AG20443 (cell line): ENCODE data around the gene MYBPC3.
A peak's percentile ranks its signal among the peaks of the same experiment; 100 is the strongest.

Source experiments
- DNase-seq: peaks from one replicate; pipeline ENCODE4 v3.0.0; 2012; ENCODE audit warnings: low spot score, mixed read lengths

The MYBPC3 gene

GRCh38 chr11:47352556-47352955 lies at the start of gene MYBPC3:
Gene MYBPC3, minus strand, starts transcription at chr11:47352702. Its CDS starts 55 bp downstream, at chr11:47352647.
- no peak for DNase-seq

- peak; percentile 16 for DNase-seq
These were observed 48.3 kb upstream of the MYBPC3 start for GRCh38 chr11:47400768-47401279.

DNA sequence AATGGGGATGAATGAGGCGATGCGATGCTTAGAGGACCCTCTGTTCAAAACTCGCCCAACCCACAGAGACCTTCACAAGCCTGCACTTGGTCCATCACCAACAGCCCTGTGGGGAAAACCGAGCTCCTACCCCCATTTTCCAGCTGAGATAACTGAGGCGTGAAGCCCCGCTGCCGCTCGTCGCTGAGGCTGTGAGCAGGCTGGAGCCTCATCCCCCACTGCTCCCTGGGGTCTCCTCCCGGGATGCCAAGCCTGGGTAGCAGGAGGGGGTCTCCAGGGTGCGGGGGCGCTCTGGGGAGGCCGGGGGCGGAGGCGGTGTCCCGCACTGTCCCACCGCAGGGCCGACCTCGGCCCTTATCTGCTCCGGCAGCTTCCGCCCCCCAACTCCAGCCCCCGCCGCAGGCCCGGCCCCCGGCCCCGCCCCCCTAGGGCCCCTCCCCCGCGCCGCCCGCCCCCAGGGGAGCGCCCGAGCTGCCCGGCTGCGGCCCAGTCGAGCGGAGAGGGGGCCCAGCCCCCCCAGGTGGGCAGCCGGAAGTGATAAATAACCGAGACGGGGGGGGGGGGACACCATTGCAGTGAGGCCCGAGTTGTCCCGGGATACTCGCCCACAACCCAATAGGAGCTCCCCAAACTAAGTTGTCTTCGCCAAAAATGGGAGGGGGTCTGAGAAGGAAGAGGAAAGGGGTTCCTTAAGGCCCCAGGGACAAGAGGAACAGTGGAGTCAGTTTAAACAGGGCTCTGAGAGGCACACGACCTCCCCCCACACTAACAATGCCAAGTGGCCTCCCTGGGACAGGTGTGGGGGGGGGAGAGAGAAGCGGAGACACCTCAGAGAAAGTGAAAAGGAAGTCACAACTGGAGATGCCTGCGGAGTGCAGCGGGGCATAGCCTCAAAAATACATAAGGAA lies 47.6 kb upstream of the MYBPC3 start:
- peak; percentile 53 for DNase-seq

- no peak for DNase-seq
These were observed 46.0 kb upstream of the MYBPC3 start for GRCh38 chr11:47398551-47398950.

DNA sequence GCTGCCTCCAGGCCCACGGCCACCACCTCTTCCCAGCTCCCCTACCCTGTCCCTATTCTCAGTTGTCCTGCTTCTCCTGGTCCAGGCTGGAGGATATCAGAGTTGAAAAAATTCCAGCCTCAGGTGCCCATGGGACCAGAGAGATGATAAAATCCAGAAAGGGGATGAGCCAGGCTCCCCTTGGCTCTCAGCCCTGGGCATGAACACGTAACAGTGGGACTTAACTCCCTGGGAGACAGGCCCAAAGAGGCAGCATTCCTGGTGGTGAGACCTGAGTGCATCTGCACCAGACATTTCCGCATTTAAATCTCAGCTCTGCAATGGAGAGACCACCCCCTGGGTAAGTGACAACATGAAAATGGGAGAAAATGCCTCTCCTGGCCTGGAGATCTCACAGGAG lies 45.5 kb upstream of the MYBPC3 start:
- DNase-seq, result no peak

DNA sequence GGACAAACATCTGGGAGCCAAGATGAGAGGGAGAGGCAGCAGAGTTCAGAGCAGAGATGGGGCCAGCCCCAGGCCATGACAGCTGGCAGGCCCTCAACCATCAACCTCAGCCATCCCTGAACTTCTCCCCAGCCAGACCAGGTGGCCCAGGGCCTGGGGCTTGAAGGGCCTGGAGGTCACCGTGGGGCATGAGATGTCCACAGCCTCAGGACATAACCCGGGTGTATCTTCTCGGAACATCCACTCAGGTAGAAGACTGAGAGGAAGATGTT lies 43.5 kb upstream of the MYBPC3 start:
- DNase-seq, result no peak

- no peak for DNase-seq
These were observed 42.9 kb upstream of the MYBPC3 start for GRCh38 chr11:47395223-47396048.

DNA sequence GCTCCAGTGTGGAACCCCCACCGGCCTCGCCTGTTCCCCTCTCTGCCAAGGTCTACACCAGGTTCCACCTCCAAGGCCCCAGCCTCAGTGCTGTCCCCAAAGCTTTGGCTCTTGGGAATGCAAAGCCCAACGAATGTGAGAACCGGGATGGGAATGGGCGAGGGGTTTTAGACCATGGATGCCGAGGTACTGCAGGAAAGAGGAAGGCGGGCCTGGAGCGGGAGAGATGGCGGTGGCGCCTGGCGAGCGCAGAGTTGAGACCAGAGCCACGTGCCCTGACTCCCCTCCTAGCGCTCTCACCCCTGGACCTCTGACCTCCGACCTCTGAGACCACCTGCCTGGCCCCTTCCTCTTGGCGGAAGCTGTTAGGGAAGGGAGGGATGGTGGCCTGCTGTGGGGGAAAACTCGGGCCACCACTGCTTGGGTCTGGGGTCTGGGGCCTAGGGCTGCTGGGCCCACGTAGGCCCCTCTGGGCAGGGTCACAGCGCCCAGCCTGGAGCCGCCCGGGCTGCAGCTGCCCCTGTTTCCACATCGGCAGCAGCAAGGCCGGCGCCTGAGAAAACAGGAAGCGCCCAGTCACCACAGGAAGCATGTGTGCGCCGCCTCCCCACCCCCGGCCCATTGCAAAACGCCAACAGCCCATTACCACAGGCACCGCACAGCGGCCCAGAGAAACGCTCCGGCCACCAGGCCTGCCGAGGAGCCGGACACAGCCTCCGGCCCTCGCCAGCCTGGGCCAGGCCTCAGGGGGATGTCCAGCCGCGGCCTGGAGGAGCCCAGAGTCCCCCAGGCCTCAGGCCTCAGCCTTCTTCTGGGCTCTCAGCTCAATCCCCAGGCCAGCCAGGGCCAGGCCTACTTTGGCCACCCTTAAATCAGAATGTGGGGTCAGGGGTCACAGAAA lies 42.1 kb upstream of the MYBPC3 start:
- DNase-seq, result no peak

DNA sequence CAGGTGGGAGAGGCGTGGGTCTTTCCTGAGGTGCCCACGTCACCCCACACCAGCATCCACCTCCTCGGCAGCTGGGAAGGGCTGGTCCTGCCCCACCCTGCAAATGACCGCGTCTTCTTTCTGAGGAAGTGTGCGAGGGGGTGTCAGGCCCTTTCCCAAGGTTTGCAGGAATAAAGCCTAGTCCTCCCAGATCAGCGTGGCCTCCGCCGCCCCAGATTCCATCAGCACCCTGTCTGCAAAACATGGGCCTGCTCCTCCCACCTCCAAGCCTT lies 41.5 kb upstream of the MYBPC3 start:
- DNase-seq, result no peak

DNA sequence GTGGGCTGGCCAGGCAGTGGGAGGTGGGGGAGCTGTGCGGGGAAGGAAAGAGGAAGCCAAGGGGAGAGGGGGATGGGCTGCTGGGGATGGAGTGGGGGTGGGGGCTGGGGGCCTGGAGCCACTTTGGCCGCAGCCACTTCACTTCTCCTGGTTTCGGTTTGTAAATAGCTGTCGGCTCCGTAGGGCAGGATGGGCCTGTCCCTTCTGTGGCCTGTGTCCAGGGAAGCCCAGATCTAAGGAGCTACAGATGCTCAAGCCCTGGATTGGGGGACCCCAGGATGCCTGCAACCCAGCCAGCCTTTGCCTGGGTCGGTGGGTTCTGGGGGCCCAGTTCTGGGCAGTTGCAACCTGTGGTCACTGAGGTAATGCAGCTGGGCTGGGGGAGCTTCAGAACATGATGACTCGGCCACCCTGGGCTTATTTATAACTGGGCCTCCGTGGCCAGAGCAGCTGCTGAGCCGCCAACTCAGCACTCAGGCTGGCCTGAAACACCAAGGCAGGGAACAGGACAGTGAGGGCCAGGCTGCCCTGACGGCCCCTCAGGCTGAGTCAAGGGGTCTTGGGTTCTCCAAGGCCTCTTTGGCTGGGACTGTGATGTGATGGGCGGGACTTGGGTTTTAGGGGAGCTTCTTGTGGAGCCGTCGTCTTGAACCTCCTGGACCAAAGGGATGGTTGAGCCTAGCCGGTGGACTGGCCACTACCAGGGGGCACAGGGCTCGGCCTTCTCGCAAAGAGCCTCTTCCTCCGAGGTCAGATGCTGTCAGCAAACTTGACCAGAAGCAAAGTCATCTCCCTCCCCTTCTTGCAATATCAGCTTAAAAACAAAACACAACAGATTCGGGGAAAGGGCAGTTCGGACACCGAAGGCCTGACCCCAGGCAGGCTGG lies 40.9 kb upstream of the MYBPC3 start:
- peak; percentile 80 for DNase-seq

GRCh38 chr11:47392546-47393162 lies 40.2 kb upstream of the MYBPC3 start:
- no peak for DNase-seq

- DNase-seq, result no peak
These were observed 39.4 kb upstream of the MYBPC3 start for GRCh38 chr11:47391711-47392432.

GRCh38 chr11:47391077-47391583 lies 38.6 kb upstream of the MYBPC3 start:
- no peak for DNase-seq

GRCh38 chr11:47390422-47390760 lies 37.9 kb upstream of the MYBPC3 start:
- no peak for DNase-seq

GRCh38 chr11:47389577-47390421 lies 37.3 kb upstream of the MYBPC3 start:
- DNase-seq, result no peak

GRCh38 chr11:47388697-47389576 lies 36.4 kb upstream of the MYBPC3 start:
- no peak for DNase-seq

DNA sequence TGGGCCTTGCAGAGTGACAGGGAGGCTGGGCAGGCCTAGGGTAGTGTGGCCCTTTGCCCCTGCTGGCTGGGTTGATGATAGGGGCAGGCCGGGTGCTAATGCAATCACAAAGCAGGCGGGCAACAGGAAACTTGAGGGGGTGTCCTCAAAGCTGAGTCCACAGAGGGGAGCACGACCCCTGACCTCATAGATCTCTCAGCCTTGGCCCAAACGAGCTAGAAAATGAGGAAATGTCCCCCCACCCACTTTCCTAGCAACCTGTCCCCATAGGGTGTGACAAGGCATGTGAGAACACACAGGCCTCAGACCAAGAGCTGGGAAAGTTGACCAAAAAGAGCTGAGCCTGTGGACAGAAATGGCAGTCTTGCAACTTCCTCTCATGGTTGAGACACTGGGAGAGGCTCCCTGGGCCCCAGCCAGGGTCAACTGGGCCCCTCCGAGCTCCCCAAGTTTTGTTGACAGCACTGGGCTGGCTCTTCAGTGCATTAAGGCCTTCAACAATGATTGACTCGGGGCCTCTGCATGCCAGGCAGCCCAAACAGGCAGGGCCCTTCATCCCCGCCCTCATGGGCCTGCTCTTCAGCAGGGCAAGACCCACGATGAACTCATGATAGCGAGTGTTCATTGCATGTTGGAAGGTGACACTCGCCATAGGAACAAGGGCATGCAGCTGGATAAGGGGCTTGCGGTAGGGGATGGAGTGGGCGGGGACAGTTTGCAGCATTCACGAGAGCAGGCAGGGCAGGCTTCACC lies 35.6 kb upstream of the MYBPC3 start:
- no peak for DNase-seq
